ENCODE measurements around the gene PPM1F. TPM values are rescaled to one million over a fixed set of nuclear protein-coding genes. Genes with fewer than 3 reads are reported as not detected.

PPM1F gene
- total RNA-seq, 1 donor from 2014 or later, result 35.6 TPM

DNA sequence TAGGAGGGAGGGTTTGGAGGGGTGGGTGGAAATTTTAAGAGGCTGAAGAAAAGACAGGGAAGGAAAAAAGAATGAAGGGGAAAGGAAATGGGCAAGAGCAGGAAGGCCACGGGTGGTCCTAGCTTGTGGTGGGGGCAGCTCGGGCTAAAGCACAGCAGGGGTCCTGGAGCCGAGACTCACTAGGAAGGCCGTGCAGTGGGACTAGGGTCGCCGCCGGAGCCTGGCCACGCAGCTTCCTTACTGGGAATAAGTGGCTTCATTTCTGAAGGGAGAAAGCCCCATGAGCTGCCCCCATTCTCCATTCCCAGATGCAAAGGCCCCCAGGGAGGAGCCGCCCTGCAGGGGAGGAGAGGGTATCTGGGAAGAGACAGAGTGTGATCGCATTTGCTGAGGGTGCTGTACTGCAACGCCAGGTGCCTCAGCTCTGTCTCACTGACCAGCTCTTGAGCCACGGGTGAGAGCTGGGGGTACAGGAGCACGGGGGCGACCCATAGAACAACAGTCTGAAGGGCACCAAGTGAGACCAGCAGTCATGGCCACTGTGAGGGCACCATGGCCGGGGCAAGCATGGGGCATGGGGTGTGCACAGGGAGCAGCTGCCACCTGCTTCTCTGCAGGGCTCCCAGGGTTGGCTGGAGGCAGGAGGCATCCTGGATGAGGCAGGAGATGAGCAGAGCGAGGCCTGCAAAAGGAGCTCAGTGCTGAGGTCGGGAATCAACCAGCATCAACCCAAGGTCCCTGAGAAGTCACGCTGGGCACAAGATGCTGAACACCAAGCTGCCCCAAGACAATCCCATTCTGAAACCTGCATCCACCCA is 18.4 kb upstream of the PPM1F start:
- Histone ChIP-seq H3K27me3 (no peaks in the 10 kb centered on the region), H3K9me3 (no peaks in the 10 kb centered on the region), H3K27ac (no peak overlapping the region), H3K36me3 (peaks cover 0 to 61% of the 10 kb centered on the region in 2 donors), H3K4me3 (no peak overlapping the region), H3K4me1 (no peaks in the 10 kb centered on the region)
- TF ChIP-seq POLR2A (IDR thresholded peaks at IDR 0.05), result no peak
- TF ChIP-seq, protein P1, sequence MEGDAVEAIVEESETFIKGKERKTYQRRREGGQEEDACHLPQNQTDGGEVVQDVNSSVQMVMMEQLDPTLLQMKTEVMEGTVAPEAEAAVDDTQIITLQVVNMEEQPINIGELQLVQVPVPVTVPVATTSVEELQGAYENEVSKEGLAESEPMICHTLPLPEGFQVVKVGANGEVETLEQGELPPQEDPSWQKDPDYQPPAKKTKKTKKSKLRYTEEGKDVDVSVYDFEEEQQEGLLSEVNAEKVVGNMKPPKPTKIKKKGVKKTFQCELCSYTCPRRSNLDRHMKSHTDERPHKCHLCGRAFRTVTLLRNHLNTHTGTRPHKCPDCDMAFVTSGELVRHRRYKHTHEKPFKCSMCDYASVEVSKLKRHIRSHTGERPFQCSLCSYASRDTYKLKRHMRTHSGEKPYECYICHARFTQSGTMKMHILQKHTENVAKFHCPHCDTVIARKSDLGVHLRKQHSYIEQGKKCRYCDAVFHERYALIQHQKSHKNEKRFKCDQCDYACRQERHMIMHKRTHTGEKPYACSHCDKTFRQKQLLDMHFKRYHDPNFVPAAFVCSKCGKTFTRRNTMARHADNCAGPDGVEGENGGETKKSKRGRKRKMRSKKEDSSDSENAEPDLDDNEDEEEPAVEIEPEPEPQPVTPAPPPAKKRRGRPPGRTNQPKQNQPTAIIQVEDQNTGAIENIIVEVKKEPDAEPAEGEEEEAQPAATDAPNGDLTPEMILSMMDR (IDR thresholded peaks at IDR 0.05), result no peak
- no peak for TF ChIP-seq POLR2AphosphoS5 (IDR thresholded peaks at IDR 0.05; ENCODE audit: insufficient read depth in 1 of 2, low read depth in 1 of 2)
- intact Hi-C loops (cut with DNase I), result no loop called here
- no peak for DNase-seq (ENCODE audit: extremely low spot score in 2 of 2)

DNA sequence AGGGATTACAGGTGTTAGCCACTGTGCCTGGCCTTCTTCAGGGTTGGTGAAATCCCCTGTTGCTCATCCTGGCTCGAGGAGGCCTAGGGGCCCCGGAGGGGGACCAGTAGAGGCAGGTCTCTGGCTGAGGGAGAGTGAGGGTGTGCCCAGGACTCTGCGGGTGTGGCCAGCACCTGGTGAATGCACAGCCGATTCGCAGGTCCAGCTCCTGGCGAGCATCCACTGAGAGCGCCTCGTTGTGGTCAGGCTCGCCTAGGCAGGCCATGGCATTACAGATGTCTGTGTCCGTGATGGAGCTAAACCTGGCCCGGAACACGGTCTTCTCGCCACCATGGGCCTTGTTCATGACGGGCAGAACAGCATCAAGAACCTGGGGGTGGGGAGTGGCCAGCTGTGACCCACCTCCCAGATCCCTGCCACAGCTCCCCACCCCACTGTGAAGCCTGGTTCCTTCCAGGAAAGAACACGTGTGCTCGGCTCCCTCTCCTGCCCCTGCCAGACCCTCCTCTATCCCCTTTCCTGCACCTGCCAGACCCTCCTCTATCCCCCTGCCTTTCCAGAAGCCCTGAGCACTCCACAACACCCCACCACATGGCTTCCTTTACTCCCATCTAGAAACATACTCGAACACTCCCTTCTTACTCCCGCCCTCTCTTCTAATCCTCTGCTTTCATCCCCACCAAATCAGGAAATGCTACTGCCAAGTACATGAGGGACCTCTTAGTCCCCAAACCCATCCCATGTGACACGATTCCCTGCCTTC is 17.6 kb upstream of the PPM1F start:
- Histone ChIP-seq H3K36me3 (peaks cover 0 to 69% of the 10 kb centered on the region in 2 donors), H3K27me3 (no peaks in the 10 kb centered on the region), H3K4me1 (no peaks in the 10 kb centered on the region), H3K27ac (no peak overlapping the region), H3K4me3 (no peak overlapping the region), H3K9me3 (no peaks in the 10 kb centered on the region)
- no peak for TF ChIP-seq POLR2A (IDR thresholded peaks at IDR 0.05)
- DNase-seq (ENCODE audit: extremely low spot score in 2 of 2), result no peak
- intact Hi-C loops (cut with DNase I), result no loop called here

DNA sequence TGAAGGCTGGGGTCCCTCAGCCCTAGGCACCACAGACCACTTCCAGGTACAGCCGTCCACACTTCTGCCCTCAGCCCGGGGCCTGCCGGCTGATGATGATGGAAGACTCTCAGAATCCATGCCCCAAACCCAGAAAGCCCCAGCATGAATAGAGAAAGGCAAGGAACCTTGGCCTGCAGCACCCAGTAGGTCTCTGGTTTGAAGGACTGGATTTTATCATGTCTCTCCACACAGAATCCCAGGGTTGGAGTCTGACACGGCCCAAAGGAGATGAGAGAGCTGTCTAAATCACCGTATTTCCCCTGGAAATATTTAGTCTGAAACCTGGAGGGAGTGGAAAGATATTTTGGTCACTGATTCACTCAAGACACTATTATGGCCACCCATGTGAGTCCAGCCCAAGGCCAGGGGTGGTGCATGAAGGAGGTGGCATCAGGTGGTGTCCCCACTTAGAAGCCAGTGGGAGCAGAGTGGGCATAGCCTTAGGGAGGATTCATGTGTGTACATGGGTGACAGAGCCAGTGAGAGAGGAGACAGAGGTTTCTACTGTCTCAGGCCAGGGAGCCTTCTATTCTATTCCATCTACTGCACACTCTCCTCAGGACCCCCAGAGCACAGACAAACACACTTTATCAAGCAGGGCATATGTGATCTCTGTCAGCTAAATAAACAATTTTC is 15.9 kb upstream of the PPM1F start:
- Histone ChIP-seq H3K4me1 (no peaks in the 10 kb centered on the region), H3K27ac (no peak overlapping the region), H3K4me3 (no peak overlapping the region), H3K36me3 (peaks cover 0 to 80% of the 10 kb centered on the region in 2 donors), H3K9me3 (no peaks in the 10 kb centered on the region), H3K27me3 (no peaks in the 10 kb centered on the region)
- intact Hi-C loops (cut with DNase I), result no loop called here
- no peak for DNase-seq (ENCODE audit: extremely low spot score in 2 of 2)
- TF ChIP-seq POLR2A (IDR thresholded peaks at IDR 0.05) (no peak), POLR2AphosphoS5 (IDR thresholded peaks at IDR 0.05; ENCODE audit: insufficient read depth in 1 of 2, low read depth in 1 of 2) (no peak)
- TF ChIP-seq, protein P1 (IDR thresholded peaks at IDR 0.05), result no peak

DNA sequence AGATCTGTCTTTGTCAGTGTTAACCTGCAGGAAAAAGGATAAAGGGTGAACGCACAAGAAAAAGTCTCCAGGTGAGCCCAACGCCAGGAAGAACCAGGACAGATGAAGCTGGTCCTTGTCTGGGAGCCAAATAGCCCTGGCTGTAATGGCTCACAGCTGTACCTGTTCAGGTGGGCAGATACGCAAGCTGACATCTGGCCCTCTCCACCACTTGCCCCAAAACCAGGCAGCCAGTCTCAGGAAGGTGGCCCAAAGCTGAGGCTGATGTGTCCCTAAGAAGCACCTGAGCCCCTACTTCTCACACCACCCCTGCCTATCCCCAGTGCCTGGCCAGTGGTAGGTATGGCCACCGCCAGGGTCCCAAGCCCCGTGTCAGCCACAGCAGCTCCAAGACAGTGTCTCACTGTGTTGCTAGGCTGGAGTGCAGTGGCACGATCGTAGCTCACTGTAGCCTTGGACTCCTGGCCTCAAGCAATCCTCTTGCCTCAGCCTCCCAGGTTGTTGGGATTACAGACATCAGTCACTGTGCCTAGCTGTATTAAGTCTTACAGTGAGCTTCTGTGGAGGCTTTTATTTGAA is 15.1 kb upstream of the PPM1F start:
- Histone ChIP-seq H3K9me3 (no peaks in the 10 kb centered on the region), H3K36me3 (peaks cover 0 to 85% of the 10 kb centered on the region in 2 donors), H3K27ac (no peak overlapping the region), H3K4me1 (no peaks in the 10 kb centered on the region), H3K4me3 (no peak overlapping the region), H3K27me3 (no peaks in the 10 kb centered on the region)
- no peak for DNase-seq (ENCODE audit: extremely low spot score in 2 of 2)
- TF ChIP-seq, protein P1 (IDR thresholded peaks at IDR 0.05), result no peak
- TF ChIP-seq POLR2A (IDR thresholded peaks at IDR 0.05) (no peak), POLR2AphosphoS5 (IDR thresholded peaks at IDR 0.05; ENCODE audit: insufficient read depth in 1 of 2, low read depth in 1 of 2) (no peak)
- intact Hi-C loops (cut with DNase I), result no loop called here
